HepG2 (cell line): ENCODE data around the gene VAMP8. TPM values are rescaled to one million over a fixed set of nuclear protein-coding genes. Genes with fewer than 3 reads are reported as not detected.

Experiments
- BCL6 ChIP-seq: IDR thresholded peaks from 2 replicates; pipeline ENCODE4 v1.6.1; 2016; ENCODE audit warnings: missing genetic modification reagents, missing compliant biosample characterization
- ETV5 ChIP-seq: IDR thresholded peaks from 2 replicates; pipeline ENCODE4 v1.6.1; 2018; ENCODE audit warnings: missing biosample characterization, missing genetic modification reagents, inconsistent platforms, borderline replicate concordance
- FOXA1 ChIP-seq, 2 experiments: fragments of 450-650 bp in 1 of 2; sonication (generic) in 1 of 2; formaldehyde crosslinking in 1 of 2; IDR thresholded peaks; 2 replicates each; pipeline versions ENCODE4 v1.4.0 to v1.6.1; 2016 to 2020; ENCODE audit warnings: missing genetic modification reagents in 1 of 2
- FOXJ3 ChIP-seq: sonication (generic); formaldehyde crosslinking; IDR thresholded peaks from 2 replicates; pipeline ENCODE4 v1.4.0; 2020; ENCODE audit warnings: missing genetic modification reagents, mild to moderate bottlenecking, borderline replicate concordance
- MAFK ChIP-seq, 2 experiments: IDR thresholded peaks in 1 of 2; conservative IDR thresholded peaks in 1 of 2; 2 replicates each; pipeline ENCODE4 v1.6.1; 2011; ENCODE audit warnings: improper control_type of control experiment in 2 of 2, low read length in 2 of 2
- MIER3 ChIP-seq: IDR thresholded peaks from 2 replicates; pipeline ENCODE4 v1.6.1; 2016; ENCODE audit warnings: missing compliant biosample characterization, borderline replicate concordance
- NFYB ChIP-seq: sonication (generic); formaldehyde crosslinking; IDR thresholded peaks from 2 replicates; pipeline ENCODE4 v1.4.0; 2020; ENCODE audit warnings: missing genetic modification reagents
- POLR2AphosphoS5 ChIP-seq: IDR thresholded peaks from 2 replicates; pipeline ENCODE4 v1.6.1; 2012; ENCODE audit warnings: low read depth, low read length
- RAD51 ChIP-seq: fragments of 450-650 bp; IDR thresholded peaks from 2 replicates; pipeline ENCODE4 v1.6.1; 2016; ENCODE audit warnings: borderline replicate concordance
- SIX1 ChIP-seq: sonication (generic); formaldehyde crosslinking; IDR thresholded peaks from 2 replicates; pipeline ENCODE4 v1.4.0; 2020; ENCODE audit warnings: missing genetic modification reagents, borderline replicate concordance
- SIX4 ChIP-seq: sonication (generic); formaldehyde crosslinking; IDR thresholded peaks from 2 replicates; pipeline ENCODE4 v1.4.0; 2020; ENCODE audit warnings: missing genetic modification reagents
- SRSF4 ChIP-seq: fragments of 200-400 bp; formaldehyde crosslinking; IDR thresholded peaks from one replicate; pipeline ENCODE4 v1.6.1; 2018; ENCODE audit warnings: mild to moderate bottlenecking, low read depth, low read length, moderate library complexity; ENCODE audit not compliant: poor library complexity, severe bottlenecking
- ZC3H13 ChIP-seq: sonication (generic); formaldehyde crosslinking; IDR thresholded peaks from 2 replicates; pipeline ENCODE4 v1.8.1; 2023; ENCODE audit warnings: mild to moderate bottlenecking, missing genetic modification reagents, moderate library complexity
- ZNF431 ChIP-seq: sonication (generic); formaldehyde crosslinking; IDR thresholded peaks from 2 replicates; pipeline ENCODE4 v1.9.0; 2022; ENCODE audit warnings: missing genetic modification reagents, low read depth, mild to moderate bottlenecking, borderline replicate concordance
- ZSCAN25 ChIP-seq: sonication (generic); formaldehyde crosslinking; IDR thresholded peaks from 2 replicates; pipeline ENCODE4 v1.8.0; 2022; ENCODE audit warnings: mild to moderate bottlenecking, missing genetic modification reagents
- polyA plus RNA-seq, 8 experiments: library from polyadenylated mRNA; depleted of rRNA in 3 of 8; stranded (reverse) in 7 of 8; unstranded in 1 of 8; fragments of >200 nt; fragmentation: Illumina TruSeq in 4 of 8; extraction: Trizol in 4 of 8; gene quantifications; 2 replicates each; pipeline versions ENCODE4 v1.2.1 to v1.2.3, GENCODE V29; 2011 to 2016; ENCODE audit warnings: low read depth in 4 of 8, missing spikeins in 1 of 8, mixed read lengths in 1 of 8; ENCODE audit not compliant: insufficient read depth in 1 of 8
- total RNA-seq, 5 experiments: library from RNA; depleted of rRNA; stranded (reverse); fragments of >200 nt; fragmentation: Illumina TruSeq; extraction: Trizol; gene quantifications; 2 replicates each; pipeline ENCODE4 v1.2.3, GENCODE V29; 2016; ENCODE audit warnings: low read depth in 1 of 5
- TF ChIP-seq, protein P1 (sequence below): sonication (generic); formaldehyde crosslinking; IDR thresholded peaks from 2 replicates; pipeline ENCODE4 v1.4.0; 2020; ENCODE audit warnings: missing genetic modification reagents, borderline replicate concordance
- TF ChIP-seq, protein P2 (sequence below): sonication (generic); formaldehyde crosslinking; IDR thresholded peaks from 2 replicates; pipeline ENCODE4 v1.5.1; 2020; ENCODE audit warnings: mild to moderate bottlenecking, missing genetic modification reagents, borderline replicate concordance
- TF ChIP-seq, protein P3 (sequence below): conservative IDR thresholded peaks from 2 replicates; pipeline ENCODE4 v1.6.1; 2018; ENCODE audit warnings: missing genetic modification reagents
- TF ChIP-seq, protein P4 (sequence below): sonication (generic); formaldehyde crosslinking; IDR thresholded peaks from 2 replicates; pipeline ENCODE4 v1.4.0; 2020; ENCODE audit warnings: missing genetic modification reagents, mild to moderate bottlenecking, borderline replicate concordance
- TF ChIP-seq, protein P5 (sequence below): IDR thresholded peaks from 2 replicates; pipeline ENCODE4 v1.6.1; 2016; ENCODE audit warnings: missing compliant biosample characterization, missing genetic modification reagents, borderline replicate concordance

The VAMP8 gene
- total and polyA plus RNA-seq, 2 of the 13 experiments (the other 11 are each of a cell fraction or from before 2014, with no cell fraction given): 83.3 to 157 TPM

DNA sequence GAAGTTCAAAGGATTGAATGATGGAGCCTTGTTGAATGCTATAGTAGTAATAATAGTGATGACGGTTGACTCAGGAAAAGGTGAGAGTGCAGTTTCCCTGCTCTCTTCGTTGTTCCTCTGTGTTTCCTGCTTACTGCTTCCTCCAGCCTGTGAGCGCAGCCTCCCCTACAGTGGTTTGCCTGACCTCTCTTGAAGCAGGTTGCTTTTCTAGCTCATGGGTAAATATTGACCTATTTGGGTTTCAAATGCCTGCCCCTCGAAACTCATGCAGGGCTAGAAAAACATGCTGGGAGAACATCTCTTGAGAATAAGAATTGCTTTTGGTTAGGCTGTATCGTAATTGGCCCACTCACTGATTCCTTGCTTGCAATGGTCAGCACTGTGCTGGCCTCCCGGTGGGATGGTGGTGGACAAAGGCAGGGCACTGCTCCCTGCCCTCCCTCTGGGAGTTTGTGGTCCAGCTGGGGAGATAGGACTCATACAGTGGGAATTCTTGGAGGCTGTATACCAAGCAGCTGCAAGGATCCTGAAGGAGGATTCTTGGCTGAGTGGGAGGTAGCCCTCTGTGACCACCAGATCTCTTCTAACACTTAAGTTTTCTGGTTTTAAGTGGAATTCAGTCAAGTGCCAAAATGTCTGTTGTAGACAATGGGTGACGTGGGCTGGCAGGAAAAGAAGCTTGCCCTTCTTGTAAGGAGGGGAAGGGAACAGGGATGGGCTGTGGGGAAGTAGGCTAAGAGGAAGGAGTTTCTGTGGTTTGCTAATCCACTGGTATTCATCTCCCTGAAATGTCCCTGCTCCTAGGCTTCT lies 12.8 kb downstream of the VAMP8 start (continued):
- TF ChIP-seq SIX4 (CRISPR knock-in tag): no peak
- TF ChIP-seq, protein P1, sequence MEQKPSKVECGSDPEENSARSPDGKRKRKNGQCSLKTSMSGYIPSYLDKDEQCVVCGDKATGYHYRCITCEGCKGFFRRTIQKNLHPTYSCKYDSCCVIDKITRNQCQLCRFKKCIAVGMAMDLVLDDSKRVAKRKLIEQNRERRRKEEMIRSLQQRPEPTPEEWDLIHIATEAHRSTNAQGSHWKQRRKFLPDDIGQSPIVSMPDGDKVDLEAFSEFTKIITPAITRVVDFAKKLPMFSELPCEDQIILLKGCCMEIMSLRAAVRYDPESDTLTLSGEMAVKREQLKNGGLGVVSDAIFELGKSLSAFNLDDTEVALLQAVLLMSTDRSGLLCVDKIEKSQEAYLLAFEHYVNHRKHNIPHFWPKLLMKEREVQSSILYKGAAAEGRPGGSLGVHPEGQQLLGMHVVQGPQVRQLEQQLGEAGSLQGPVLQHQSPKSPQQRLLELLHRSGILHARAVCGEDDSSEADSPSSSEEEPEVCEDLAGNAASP (CRISPR knock-in tag): no peak
- 0 out of 2 replicates have a peak, but pooled peaks have one; percentile 37 for TF ChIP-seq MIER3 (CRISPR knock-in tag)
- peak; percentile 71 for TF ChIP-seq BCL6
- TF ChIP-seq, protein P2, sequence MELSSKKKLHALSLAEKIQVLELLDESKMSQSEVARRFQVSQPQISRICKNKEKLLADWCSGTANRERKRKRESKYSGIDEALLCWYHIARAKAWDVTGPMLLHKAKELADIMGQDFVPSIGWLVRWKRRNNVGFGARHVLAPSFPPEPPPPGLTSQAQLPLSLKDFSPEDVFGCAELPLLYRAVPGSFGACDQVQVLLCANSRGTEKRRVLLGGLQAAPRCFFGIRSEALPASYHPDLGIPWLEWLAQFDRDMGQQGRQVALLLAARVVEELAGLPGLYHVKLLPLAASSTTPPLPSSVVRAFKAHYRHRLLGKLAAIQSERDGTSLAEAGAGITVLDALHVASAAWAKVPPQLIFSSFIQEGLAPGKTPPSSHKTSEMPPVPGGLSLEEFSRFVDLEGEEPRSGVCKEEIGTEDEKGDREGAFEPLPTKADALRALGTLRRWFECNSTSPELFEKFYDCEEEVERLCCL: no peak
- TF ChIP-seq, protein P3, sequence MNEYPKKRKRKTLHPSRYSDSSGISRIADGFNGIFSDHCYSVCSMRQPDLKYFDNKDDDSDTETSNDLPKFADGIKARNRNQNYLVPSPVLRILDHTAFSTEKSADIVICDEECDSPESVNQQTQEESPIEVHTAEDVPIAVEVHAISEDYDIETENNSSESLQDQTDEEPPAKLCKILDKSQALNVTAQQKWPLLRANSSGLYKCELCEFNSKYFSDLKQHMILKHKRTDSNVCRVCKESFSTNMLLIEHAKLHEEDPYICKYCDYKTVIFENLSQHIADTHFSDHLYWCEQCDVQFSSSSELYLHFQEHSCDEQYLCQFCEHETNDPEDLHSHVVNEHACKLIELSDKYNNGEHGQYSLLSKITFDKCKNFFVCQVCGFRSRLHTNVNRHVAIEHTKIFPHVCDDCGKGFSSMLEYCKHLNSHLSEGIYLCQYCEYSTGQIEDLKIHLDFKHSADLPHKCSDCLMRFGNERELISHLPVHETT: no peak
- TF ChIP-seq, protein P4, sequence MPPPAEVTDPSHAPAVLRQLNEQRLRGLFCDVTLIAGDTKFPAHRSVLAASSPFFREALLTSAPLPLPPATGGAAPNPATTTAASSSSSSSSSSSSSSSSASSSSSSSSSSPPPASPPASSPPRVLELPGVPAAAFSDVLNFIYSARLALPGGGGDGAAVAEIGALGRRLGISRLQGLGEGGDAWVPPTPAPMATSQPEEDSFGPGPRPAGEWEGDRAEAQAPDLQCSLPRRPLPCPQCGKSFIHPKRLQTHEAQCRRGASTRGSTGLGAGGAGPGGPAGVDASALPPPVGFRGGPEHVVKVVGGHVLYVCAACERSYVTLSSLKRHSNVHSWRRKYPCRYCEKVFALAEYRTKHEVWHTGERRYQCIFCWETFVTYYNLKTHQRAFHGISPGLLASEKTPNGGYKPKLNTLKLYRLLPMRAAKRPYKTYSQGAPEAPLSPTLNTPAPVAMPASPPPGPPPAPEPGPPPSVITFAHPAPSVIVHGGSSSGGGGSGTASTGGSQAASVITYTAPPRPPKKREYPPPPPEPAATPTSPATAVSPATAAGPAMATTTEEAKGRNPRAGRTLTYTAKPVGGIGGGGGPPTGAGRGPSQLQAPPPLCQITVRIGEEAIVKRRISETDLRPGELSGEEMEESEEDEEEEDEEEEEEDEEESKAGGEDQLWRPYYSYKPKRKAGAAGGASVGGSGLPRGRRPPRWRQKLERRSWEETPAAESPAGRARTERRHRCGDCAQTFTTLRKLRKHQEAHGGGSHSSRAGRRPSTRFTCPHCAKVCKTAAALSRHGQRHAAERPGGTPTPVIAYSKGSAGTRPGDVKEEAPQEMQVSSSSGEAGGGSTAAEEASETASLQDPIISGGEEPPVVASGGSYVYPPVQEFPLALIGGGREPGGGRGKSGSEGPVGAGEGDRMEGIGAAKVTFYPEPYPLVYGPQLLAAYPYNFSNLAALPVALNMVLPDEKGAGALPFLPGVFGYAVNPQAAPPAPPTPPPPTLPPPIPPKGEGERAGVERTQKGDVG (CRISPR knock-in tag): peak; percentile 79; the same call in 1 of the 2 replicates
- peak; percentile 47; the same call in 1 of the 2 replicates for TF ChIP-seq SIX1 (CRISPR knock-in tag)
- TF ChIP-seq, protein P5, sequence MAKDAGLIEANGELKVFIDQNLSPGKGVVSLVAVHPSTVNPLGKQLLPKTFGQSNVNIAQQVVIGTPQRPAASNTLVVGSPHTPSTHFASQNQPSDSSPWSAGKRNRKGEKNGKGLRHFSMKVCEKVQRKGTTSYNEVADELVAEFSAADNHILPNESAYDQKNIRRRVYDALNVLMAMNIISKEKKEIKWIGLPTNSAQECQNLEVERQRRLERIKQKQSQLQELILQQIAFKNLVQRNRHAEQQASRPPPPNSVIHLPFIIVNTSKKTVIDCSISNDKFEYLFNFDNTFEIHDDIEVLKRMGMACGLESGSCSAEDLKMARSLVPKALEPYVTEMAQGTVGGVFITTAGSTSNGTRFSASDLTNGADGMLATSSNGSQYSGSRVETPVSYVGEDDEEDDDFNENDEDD: no peak
- TF ChIP-seq MAFK (conservative IDR thresholded peaks at IDR 0.05 in 1 of 2, IDR thresholded peaks at IDR 0.05 in 1 of 2; ENCODE audit: low read length in 2 of 2): peak; percentile 53 to 55; a peak in 3 of 4 replicates
- TF ChIP-seq ETV5 (CRISPR knock-in tag): peak; percentile 70; the same call in 1 of the 2 replicates
- TF ChIP-seq POLR2AphosphoS5: peak; percentile 36; the same call in 1 of the 2 replicates
- no peak for TF ChIP-seq NFYB (CRISPR knock-in tag)
- peak; percentile 80 for TF ChIP-seq ZSCAN25 (CRISPR knock-in tag)
- TF ChIP-seq ZNF431 (CRISPR knock-in tag): 0 out of 2 replicates have a peak, but pooled peaks have one; percentile 66
- no peak for TF ChIP-seq SRSF4
- peak; percentile 72 for TF ChIP-seq FOXA1 (IDR thresholded peaks at IDR 0.05)
- peak; percentile 83 for TF ChIP-seq FOXA1 (CRISPR knock-in tag; IDR thresholded peaks at IDR 0.05)
- TF ChIP-seq FOXJ3 (CRISPR knock-in tag): no peak; the same call in 1 of the 2 replicates
- no peak for TF ChIP-seq RAD51
- TF ChIP-seq ZC3H13 (CRISPR knock-in tag): no peak
